ENCODE results near the gene AFG1L. TPM values are rescaled to one million over a fixed set of nuclear protein-coding genes. Genes with fewer than 3 reads are reported as not detected.

Gene AFG1L
- total and polyA plus RNA-seq, 2 experiments from 2014 or later: 1.2 to 3.5 TPM

DNA sequence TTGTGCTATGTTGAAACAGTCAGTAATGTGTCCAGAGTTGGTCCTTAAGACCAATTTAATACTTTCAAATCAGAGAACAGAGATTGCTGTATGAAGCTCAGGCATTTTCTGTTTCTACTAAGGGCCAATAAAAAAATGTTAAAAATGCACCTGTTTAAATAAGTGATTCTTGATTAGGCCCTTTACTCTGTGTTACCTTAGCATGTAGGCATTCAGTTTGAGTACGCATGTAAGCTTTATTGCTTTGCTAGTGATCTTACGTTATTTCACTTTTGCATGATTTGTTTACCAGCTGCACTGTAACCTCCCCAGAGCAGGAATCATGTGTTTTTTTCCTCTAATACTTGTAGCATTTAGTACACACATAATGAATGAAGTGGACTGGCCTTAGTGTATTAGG, 61.0 kb downstream of the AFG1L start:
- Histone ChIP-seq H3K9me3 (ENCODE audit: low read depth) (no peaks in the 10 kb centered on the region), H3K4me2 (ENCODE audit: unreplicated experiment) (no peak overlapping the region), H3K79me2 (ENCODE audit: insufficient read depth) (no peaks in the 10 kb centered on the region), H2AFZ (no peak overlapping the region), H3K27ac (no peak overlapping the region), H3K4me1 (ENCODE audit: insufficient read depth) (0 out of 2 replicates have a peak, but pooled peaks cover 4% of the 10 kb centered on the region), H3K4me3 (no peak overlapping the region), H3K9ac (no peak overlapping the region), H3K9me2 (ENCODE audit: insufficient read depth) (no peaks in the 10 kb centered on the region), H4K20me1 (ENCODE audit: insufficient read depth) (no peaks in the 10 kb centered on the region), H3K27me3 (replicated peaks; ENCODE audit: insufficient read depth) (no peaks in the 10 kb centered on the region), H3K36me3 (ENCODE audit: low read depth) (no peaks in the 10 kb centered on the region), H3F3A (ENCODE audit: insufficient read depth) (no peaks in the 10 kb centered on the region)
- 97% methylated on average over 2 of the region's 2 CpGs for WGBS, 2 experiments (ENCODE audit: low coverage in 1 of 2, low lambda C conversion rate in 2 of 2, missing lambda C conversion rate in 2 of 2)
- TF ChIP-seq EZH2 (IDR thresholded peaks at IDR 0.05; ENCODE audit: insufficient read depth, poor library complexity, severe bottlenecking): no peak
- no peak for TF ChIP-seq EZH2phosphoT487 (IDR thresholded peaks at IDR 0.05; ENCODE audit: insufficient read depth, low read depth)
- in situ Hi-C loops (cut with MboI): no loop called here
- DNase-seq: no peak

DNA sequence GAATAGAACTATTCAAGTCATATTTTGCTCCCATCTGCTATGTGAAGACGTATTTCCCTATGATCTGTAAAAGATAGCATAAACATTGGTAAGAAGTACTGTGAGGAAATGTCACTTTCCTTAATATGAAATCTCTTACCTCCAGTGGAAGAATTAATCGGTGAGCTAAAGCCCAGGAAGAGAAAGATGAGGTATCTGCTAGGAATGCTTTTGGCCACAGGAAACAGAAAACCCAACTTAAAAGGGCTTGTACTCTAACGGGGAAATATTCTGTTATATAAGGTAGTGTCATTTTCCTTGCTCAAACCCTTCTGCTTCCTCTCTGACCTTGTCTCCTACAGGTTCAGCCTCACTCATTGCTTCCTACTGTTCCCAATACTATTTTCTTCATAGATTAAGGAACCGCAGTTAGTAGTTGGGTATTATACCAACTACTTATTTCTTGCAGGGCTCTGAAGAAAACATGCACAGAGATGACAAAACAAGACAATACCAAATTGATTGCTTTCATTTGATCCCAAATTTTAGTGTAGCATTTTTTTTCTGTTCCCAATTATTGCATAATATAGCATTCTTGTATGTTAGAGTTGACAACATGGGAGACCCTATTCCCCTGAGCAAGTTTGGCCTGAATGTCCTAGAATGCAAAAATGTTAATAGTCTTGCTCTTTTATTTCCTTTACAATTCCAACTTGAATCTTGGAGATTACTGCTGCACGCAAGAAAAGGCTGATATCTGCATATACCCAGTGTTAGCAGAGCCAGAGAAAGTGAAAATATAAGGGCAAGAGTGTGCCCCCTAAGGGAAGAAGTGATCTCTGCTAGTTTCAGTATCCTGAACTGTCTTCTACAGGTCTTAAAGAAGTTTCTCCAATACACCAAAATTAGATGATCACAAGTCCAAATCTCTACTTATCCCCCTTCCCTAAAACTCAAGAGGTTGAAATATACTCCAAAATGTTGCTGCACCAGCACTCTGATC, 65.3 kb downstream of the AFG1L start:
- 85 to 94% methylated on average over 5 of the region's 5 CpGs for WGBS, 2 experiments (ENCODE audit: low coverage in 1 of 2, low lambda C conversion rate in 2 of 2, missing lambda C conversion rate in 2 of 2)
- H4K20me1 ChIP-seq (ENCODE audit: insufficient read depth): no peaks in the 10 kb centered on the region
- no peak overlapping the region for H3K9ac ChIP-seq
- H3K4me2 ChIP-seq (ENCODE audit: unreplicated experiment): no peak overlapping the region
- no peaks in the 10 kb centered on the region for H3K79me2 ChIP-seq (ENCODE audit: insufficient read depth)
- TF ChIP-seq EZH2phosphoT487 (IDR thresholded peaks at IDR 0.05; ENCODE audit: insufficient read depth, low read depth): no peak
- no peak for TF ChIP-seq EZH2 (IDR thresholded peaks at IDR 0.05; ENCODE audit: insufficient read depth, poor library complexity, severe bottlenecking)
- H3K36me3 ChIP-seq (ENCODE audit: low read depth): no peaks in the 10 kb centered on the region
- no peak overlapping the region for H3K4me3 ChIP-seq
- in situ Hi-C loops (cut with MboI): no loop called here
- DNase-seq: no peak
- H3K4me1 ChIP-seq (ENCODE audit: insufficient read depth): 0 out of 2 replicates have a peak, but pooled peaks cover 4% of the 10 kb centered on the region
- no peaks in the 10 kb centered on the region for H3K9me3 ChIP-seq (ENCODE audit: low read depth)
- H2AFZ ChIP-seq: no peak overlapping the region
- no peaks in the 10 kb centered on the region for H3K27me3 ChIP-seq (replicated peaks; ENCODE audit: insufficient read depth)
- H3K9me2 ChIP-seq (ENCODE audit: insufficient read depth): no peaks in the 10 kb centered on the region
- no peaks in the 10 kb centered on the region for H3F3A ChIP-seq (ENCODE audit: insufficient read depth)
- no peak overlapping the region for H3K27ac ChIP-seq

DNA sequence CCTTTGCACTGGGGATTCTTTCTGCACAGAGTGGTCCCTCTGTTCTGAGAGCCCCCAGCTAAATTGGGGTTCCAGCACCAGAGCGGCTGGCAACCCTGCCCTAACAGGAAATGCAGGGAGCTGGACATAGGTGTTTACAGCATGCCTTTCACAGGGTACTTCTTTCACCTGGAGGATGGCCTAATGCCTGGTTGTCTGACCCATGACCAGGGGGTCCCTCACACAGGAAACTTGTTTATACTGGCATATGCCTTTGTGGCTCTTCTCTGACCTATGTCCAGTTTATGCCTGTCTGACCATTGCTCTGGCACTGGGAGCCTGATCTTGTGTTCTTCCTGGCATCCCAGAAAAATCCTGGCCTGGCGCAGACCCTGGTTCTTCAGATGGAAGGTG, 66.1 kb downstream of the AFG1L start:
- Histone ChIP-seq H3F3A (ENCODE audit: insufficient read depth) (no peaks in the 10 kb centered on the region), H3K79me2 (ENCODE audit: insufficient read depth) (no peaks in the 10 kb centered on the region), H3K9me3 (ENCODE audit: low read depth) (no peaks in the 10 kb centered on the region), H2AFZ (no peak overlapping the region), H3K9ac (no peak overlapping the region), H3K9me2 (ENCODE audit: insufficient read depth) (no peaks in the 10 kb centered on the region), H3K4me2 (ENCODE audit: unreplicated experiment) (no peak overlapping the region), H4K20me1 (ENCODE audit: insufficient read depth) (no peaks in the 10 kb centered on the region), H3K36me3 (ENCODE audit: low read depth) (no peaks in the 10 kb centered on the region), H3K4me1 (ENCODE audit: insufficient read depth) (0 out of 2 replicates have a peak, but pooled peaks cover 4% of the 10 kb centered on the region), H3K4me3 (no peak overlapping the region), H3K27ac (no peak overlapping the region), H3K27me3 (replicated peaks; ENCODE audit: insufficient read depth) (no peaks in the 10 kb centered on the region)
- WGBS, 2 experiments (ENCODE audit: low coverage in 1 of 2, low lambda C conversion rate in 2 of 2, missing lambda C conversion rate in 2 of 2): 96 to 97% methylated on average over 2 of the region's 2 CpGs
- no peak for DNase-seq
- TF ChIP-seq EZH2 (IDR thresholded peaks at IDR 0.05; ENCODE audit: insufficient read depth, poor library complexity, severe bottlenecking) (no peak), EZH2phosphoT487 (IDR thresholded peaks at IDR 0.05; ENCODE audit: insufficient read depth, low read depth) (no peak)
- in situ Hi-C loops (cut with MboI): no loop called here

DNA sequence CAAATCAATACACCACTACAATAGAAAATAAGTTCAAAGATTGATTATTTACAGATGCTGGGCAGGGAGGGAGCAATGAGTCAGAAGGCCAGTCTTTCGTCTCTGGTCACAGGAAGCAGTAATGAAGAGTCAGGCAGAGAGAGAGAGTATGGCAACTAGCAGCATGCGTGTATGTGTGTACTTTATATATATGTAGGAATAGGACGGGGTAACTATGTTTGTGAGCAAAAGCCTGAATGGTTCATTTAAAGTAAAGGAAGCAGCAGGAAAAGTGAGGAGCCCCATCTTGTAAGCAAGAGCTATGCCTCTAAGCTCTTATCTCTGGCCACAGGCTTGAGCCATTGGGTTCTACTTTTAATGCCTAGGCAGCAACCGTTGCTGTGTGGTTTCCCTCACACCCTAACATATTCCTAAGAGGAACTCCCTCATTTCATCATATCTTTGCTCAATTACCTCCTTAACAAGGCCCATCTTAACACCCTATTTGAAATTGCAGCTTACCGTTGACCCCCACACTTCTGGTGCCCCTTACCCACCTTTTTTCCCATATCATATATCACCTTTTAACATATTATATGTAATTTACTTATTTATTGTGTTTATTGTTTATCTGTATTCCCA, 66.6 kb downstream of the AFG1L start:
- TF ChIP-seq EZH2 (IDR thresholded peaks at IDR 0.05; ENCODE audit: insufficient read depth, poor library complexity, severe bottlenecking): no peak
- H3K4me3 ChIP-seq: no peak overlapping the region
- H3K4me1 ChIP-seq (ENCODE audit: insufficient read depth): 0 out of 2 replicates have a peak, but pooled peaks cover 4% of the 10 kb centered on the region
- no peak overlapping the region for H3K27ac ChIP-seq
- H3K36me3 ChIP-seq (ENCODE audit: low read depth): no peaks in the 10 kb centered on the region
- peak; percentile 26 for DNase-seq
- H2AFZ ChIP-seq: no peak overlapping the region
- H4K20me1 ChIP-seq (ENCODE audit: insufficient read depth): no peaks in the 10 kb centered on the region
- no peak overlapping the region for H3K4me2 ChIP-seq (ENCODE audit: unreplicated experiment)
- H3K9me2 ChIP-seq (ENCODE audit: insufficient read depth): no peaks in the 10 kb centered on the region
- in situ Hi-C loops (cut with MboI): no loop called here
- H3K79me2 ChIP-seq (ENCODE audit: insufficient read depth): no peaks in the 10 kb centered on the region
- H3F3A ChIP-seq (ENCODE audit: insufficient read depth): no peaks in the 10 kb centered on the region
- H3K27me3 ChIP-seq (replicated peaks; ENCODE audit: insufficient read depth): no peaks in the 10 kb centered on the region
- H3K9ac ChIP-seq: no peak overlapping the region
- H3K9me3 ChIP-seq (ENCODE audit: low read depth): no peaks in the 10 kb centered on the region
- 77 to 80% methylated on average over 5 of the region's 5 CpGs for WGBS, 2 experiments (ENCODE audit: low coverage in 1 of 2, low lambda C conversion rate in 2 of 2, missing lambda C conversion rate in 2 of 2)
